DOHH2 (cell line): ENCODE measurements around the gene MALRD1.

Experiments
- H3F3A ChIP-seq: fragments of 200-600 bp; sonication (generic), shearing (Covaris generic); 2 replicates; pipeline ENCODE4 v1.6.0; 2016; ENCODE audit warnings: antibody characterized with exemption, mild to moderate bottlenecking; ENCODE audit not compliant: control insufficient read depth, insufficient read depth
- H3K27ac ChIP-seq: fragments of 200-600 bp; sonication (generic); 2 replicates; pipeline ENCODE4 v1.5.1; 2014; ENCODE audit warnings: low read depth, mild to moderate bottlenecking, low read length, moderate library complexity
- H3K27me3 ChIP-seq: fragments of 200-600 bp; sonication (generic); 2 replicates; pipeline ENCODE4 v1.6.1; 2014; ENCODE audit warnings: mild to moderate bottlenecking, low read length, mixed read lengths; ENCODE audit not compliant: control insufficient read depth
- H3K36me3 ChIP-seq: fragments of 200-600 bp; sonication (generic); 2 replicates; pipeline ENCODE4 v1.6.1; 2014; ENCODE audit warnings: mild to moderate bottlenecking, low read length, moderate library complexity, mixed read lengths; ENCODE audit not compliant: control insufficient read depth
- H3K4me1 ChIP-seq: fragments of 200-600 bp; sonication (generic); 2 replicates; pipeline ENCODE4 v1.6.1; 2014; ENCODE audit warnings: mild to moderate bottlenecking, low read length, mixed read lengths; ENCODE audit not compliant: control insufficient read depth
- H3K4me2 ChIP-seq: fragments of 200-600 bp; sonication (generic); 2 replicates; pipeline ENCODE4 v1.6.0; 2014; ENCODE audit warnings: mild to moderate bottlenecking, low read length, moderate library complexity
- H3K4me3 ChIP-seq: fragments of 200-600 bp; sonication (generic); 2 replicates; pipeline ENCODE4 v1.5.1; 2014; ENCODE audit warnings: mild to moderate bottlenecking, low read length, mixed read lengths
- H3K79me2 ChIP-seq: fragments of 200-600 bp; sonication (generic); 2 replicates; pipeline ENCODE4 v1.6.1; 2014; ENCODE audit warnings: mild to moderate bottlenecking, low read length, mixed read lengths; ENCODE audit not compliant: control insufficient read depth
- H3K9me2 ChIP-seq: fragments of 200-600 bp; sonication (generic); replicated peaks from 2 replicates; pipeline ENCODE4 v1.6.1; 2014; ENCODE audit warnings: mild to moderate bottlenecking, low read length, mixed read lengths; ENCODE audit not compliant: control insufficient read depth
- H3K9me3 ChIP-seq: fragments of 200-600 bp; sonication (generic); 2 replicates; pipeline ENCODE4 v1.6.1; 2014; ENCODE audit warnings: antibody characterized with exemption, low read length, mixed read lengths; ENCODE audit not compliant: control insufficient read depth, insufficient read depth
- H4K20me1 ChIP-seq: fragments of 200-600 bp; sonication (generic); 2 replicates; pipeline ENCODE4 v1.6.0; 2014; ENCODE audit warnings: low read depth, mild to moderate bottlenecking, antibody characterized with exemption, low read length, moderate library complexity; ENCODE audit not compliant: control insufficient read depth, insufficient read depth
- EZH2phosphoT487 ChIP-seq: fragments of 200-600 bp; sonication (generic); IDR thresholded peaks from 2 replicates; pipeline ENCODE4 v1.6.1; 2017; ENCODE audit warnings: borderline replicate concordance, mild to moderate bottlenecking, antibody characterized with exemption, low read length, moderate library complexity, mixed read lengths
- TF ChIP-seq, protein P1 (sequence below): fragments of 200-600 bp; sonication (generic); IDR thresholded peaks from one replicate; pipeline ENCODE4 v1.5.1; 2014; ENCODE audit warnings: antibody characterized with exemption, mild to moderate bottlenecking, low read depth, low read length; ENCODE audit not compliant: poor library complexity, severe bottlenecking

Gene MALRD1

DNA sequence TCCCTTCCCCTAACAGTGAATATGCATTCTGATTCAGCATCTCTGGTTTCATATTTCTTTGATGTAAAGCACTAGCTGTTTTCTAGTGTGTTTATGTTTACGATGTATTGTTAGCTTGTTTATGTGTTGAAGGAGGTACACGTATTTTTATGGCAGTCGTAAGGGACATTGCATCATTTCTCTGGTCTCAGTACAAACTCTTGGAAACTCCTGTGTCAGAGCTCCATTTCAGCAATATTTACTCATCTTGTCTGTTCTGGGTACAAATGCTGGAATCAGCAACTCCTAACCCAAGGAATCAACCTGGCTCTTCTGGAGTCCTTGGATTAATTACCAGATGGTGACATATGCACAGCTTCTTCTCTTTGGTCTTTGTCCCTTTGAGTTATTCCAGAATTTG is 497.6 kb downstream of the MALRD1 start:
- no peak for TF ChIP-seq EZH2phosphoT487
- TF ChIP-seq, protein P1, sequence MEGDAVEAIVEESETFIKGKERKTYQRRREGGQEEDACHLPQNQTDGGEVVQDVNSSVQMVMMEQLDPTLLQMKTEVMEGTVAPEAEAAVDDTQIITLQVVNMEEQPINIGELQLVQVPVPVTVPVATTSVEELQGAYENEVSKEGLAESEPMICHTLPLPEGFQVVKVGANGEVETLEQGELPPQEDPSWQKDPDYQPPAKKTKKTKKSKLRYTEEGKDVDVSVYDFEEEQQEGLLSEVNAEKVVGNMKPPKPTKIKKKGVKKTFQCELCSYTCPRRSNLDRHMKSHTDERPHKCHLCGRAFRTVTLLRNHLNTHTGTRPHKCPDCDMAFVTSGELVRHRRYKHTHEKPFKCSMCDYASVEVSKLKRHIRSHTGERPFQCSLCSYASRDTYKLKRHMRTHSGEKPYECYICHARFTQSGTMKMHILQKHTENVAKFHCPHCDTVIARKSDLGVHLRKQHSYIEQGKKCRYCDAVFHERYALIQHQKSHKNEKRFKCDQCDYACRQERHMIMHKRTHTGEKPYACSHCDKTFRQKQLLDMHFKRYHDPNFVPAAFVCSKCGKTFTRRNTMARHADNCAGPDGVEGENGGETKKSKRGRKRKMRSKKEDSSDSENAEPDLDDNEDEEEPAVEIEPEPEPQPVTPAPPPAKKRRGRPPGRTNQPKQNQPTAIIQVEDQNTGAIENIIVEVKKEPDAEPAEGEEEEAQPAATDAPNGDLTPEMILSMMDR: no peak
- Histone ChIP-seq H3K4me2 (no peak overlapping the region), H3K27ac (no peak overlapping the region), H3F3A (no peaks in the 10 kb centered on the region), H3K27me3 (no peaks in the 10 kb centered on the region), H3K36me3 (no peaks in the 10 kb centered on the region), H3K9me3 (no peaks in the 10 kb centered on the region), H3K4me1 (no peaks in the 10 kb centered on the region), H3K4me3 (no peak overlapping the region), H4K20me1 (no peaks in the 10 kb centered on the region), H3K9me2 (no peaks in the 10 kb centered on the region), H3K79me2 (no peaks in the 10 kb centered on the region)

DNA sequence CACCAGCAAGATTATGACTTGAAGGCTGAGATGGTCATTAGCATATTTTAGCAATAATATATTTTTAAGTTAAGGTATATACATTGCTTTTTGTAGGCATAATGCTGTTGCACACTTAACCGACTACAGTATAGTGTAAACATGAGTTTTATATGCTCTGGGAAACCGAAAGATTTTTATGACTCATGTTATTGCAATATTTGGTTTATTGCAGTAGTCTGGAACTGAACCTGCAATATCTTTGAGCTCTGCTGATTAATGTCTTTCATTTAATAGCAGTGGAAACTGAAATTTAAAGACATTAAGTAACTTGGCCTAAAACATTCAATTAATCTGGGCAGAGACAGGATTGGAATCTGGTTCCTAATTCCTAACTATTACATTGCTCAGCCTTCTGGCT is 500.9 kb downstream of the MALRD1 start:
- Histone ChIP-seq H3K9me3 (no peaks in the 10 kb centered on the region), H3F3A (no peaks in the 10 kb centered on the region), H3K36me3 (no peaks in the 10 kb centered on the region), H3K4me3 (no peak overlapping the region), H3K4me1 (no peaks in the 10 kb centered on the region), H3K27me3 (no peaks in the 10 kb centered on the region), H4K20me1 (no peaks in the 10 kb centered on the region), H3K79me2 (no peaks in the 10 kb centered on the region), H3K27ac (no peak overlapping the region), H3K9me2 (no peaks in the 10 kb centered on the region), H3K4me2 (no peak overlapping the region)
- TF ChIP-seq, protein P1: no peak
- TF ChIP-seq EZH2phosphoT487: no peak

DNA sequence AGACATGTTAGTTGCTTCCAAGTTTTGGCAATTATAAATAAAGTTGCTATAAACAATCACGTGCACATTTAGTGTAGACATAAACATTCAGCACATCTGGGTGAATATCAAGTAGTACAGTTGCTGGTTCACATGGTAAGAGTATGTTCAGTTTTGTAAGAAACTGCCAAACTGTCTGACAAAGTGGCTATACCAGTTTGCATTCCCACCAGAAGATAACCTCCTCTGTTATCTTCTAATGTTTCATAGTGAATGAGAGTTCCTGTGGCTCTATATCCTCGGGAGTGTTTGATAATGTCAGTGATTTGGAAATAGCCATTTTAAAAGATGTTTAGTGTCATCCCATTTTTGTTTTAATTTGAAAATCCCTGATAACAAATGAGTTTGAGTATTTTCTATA is 508.1 kb downstream of the MALRD1 start:
- H3K27me3 ChIP-seq: no peaks in the 10 kb centered on the region
- H3K36me3 ChIP-seq: no peaks in the 10 kb centered on the region
- no peak overlapping the region for H3K4me3 ChIP-seq
- no peaks in the 10 kb centered on the region for H3K4me1 ChIP-seq
- no peaks in the 10 kb centered on the region for H3K9me2 ChIP-seq
- H4K20me1 ChIP-seq: no peaks in the 10 kb centered on the region
- H3K9me3 ChIP-seq: no peaks in the 10 kb centered on the region
- no peak overlapping the region for H3K27ac ChIP-seq
- no peaks in the 10 kb centered on the region for H3F3A ChIP-seq
- H3K79me2 ChIP-seq: no peaks in the 10 kb centered on the region
- H3K4me2 ChIP-seq: no peak overlapping the region
- TF ChIP-seq, protein P1: no peak
- no peak for TF ChIP-seq EZH2phosphoT487

DNA sequence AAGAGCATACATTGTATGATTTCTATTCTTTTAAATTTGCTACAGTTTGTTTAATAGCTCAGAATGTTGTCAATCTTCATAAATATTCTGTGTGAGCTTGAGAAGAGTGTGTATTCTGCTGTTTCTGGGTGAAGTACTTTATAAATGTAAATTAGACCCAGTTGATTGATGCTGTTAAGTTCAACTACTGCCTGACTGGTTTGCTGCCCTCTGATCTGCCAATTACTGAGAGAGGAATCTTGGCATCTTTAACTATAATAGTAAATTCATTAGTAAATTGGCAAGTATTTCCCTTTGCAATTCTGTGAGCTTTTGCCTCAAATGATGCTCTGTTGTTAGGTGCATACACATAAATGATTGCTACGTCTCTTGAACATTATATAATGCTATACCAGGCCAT is 512.6 kb downstream of the MALRD1 start:
- no peaks in the 10 kb centered on the region for H3K27me3 ChIP-seq
- H3F3A ChIP-seq: no peaks in the 10 kb centered on the region
- H3K4me3 ChIP-seq: no peak overlapping the region
- H3K27ac ChIP-seq: no peak overlapping the region
- no peaks in the 10 kb centered on the region for H3K36me3 ChIP-seq
- no peaks in the 10 kb centered on the region for H3K79me2 ChIP-seq
- TF ChIP-seq, protein P1: no peak
- no peak for TF ChIP-seq EZH2phosphoT487
- H3K9me2 ChIP-seq: no peaks in the 10 kb centered on the region
- no peak overlapping the region for H3K4me2 ChIP-seq
- no peaks in the 10 kb centered on the region for H3K9me3 ChIP-seq
- H3K4me1 ChIP-seq: no peaks in the 10 kb centered on the region
- H4K20me1 ChIP-seq: no peaks in the 10 kb centered on the region
